ENCODE results near the gene UROS.

The UROS gene

DNA sequence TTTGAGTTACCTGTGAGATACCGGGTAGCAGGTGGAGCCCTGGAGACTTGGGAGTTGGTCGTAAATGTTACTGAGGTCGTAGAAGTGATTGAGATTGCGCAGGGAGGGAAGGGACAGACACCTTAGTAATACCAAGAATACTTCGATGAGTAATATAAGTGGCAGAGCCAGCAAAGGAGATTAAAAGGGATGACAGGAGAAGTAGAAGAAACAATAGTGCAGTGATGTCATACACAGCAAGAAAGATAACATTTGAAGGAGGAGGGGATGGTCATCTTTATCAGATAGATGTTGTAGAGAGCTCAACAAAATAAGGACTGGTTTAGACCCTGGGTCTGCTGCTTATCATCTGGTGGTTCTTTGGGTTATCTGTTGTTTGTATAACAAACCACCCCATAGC lies 5.3 kb upstream of the UROS start:
- H3K27ac ChIP-seq = no peak overlapping the region
- TF ChIP-seq, protein P1, sequence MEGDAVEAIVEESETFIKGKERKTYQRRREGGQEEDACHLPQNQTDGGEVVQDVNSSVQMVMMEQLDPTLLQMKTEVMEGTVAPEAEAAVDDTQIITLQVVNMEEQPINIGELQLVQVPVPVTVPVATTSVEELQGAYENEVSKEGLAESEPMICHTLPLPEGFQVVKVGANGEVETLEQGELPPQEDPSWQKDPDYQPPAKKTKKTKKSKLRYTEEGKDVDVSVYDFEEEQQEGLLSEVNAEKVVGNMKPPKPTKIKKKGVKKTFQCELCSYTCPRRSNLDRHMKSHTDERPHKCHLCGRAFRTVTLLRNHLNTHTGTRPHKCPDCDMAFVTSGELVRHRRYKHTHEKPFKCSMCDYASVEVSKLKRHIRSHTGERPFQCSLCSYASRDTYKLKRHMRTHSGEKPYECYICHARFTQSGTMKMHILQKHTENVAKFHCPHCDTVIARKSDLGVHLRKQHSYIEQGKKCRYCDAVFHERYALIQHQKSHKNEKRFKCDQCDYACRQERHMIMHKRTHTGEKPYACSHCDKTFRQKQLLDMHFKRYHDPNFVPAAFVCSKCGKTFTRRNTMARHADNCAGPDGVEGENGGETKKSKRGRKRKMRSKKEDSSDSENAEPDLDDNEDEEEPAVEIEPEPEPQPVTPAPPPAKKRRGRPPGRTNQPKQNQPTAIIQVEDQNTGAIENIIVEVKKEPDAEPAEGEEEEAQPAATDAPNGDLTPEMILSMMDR (conservative IDR thresholded peaks at IDR 0.05) = no peak

- TF ChIP-seq, protein P1 (conservative IDR thresholded peaks at IDR 0.05) = no peak
- no peak overlapping the region for H3K27ac ChIP-seq
These were observed 4.1 kb upstream of the UROS start for GRCh38 chr10:125827133-125827532.

DNA sequence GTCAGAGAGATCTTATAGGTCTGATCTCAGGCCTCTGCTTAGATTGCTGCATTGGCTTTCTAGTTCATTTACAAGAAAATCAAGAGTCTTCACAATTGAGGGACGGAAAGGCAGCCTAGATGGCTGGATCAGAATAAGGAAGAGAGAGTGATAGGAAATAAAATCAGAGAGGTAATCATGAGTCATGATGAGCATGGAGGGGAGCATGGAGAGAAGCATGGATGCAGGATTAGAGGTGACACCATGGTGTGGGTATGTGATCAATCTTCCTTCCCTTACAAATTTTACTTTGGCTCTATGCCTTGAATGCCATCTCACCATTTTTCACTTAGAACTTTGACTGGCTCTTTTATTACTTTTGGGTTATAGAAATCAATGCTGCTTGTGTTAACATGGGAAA lies 1.7 kb upstream of the UROS start:
- TF ChIP-seq, protein P1 (conservative IDR thresholded peaks at IDR 0.05) = no peak
- H3K27ac ChIP-seq = no peak overlapping the region; the same call in 1 of the 2 replicates

- H3K27ac ChIP-seq = peak overlapping the region; percentile 88
These were observed 699 bp upstream of the UROS start for GRCh38 chr10:125823663-125824251.

GRCh38 chr10:125820701-125821100 lies 2.4 kb downstream of the UROS start:
- TF ChIP-seq, protein P1 (conservative IDR thresholded peaks at IDR 0.05) = no peak
- no peak overlapping the region for H3K27ac ChIP-seq

More at GRCh38 chr10:125823663-125824251, 699 bp upstream of the UROS start:
- TF ChIP-seq, protein P1 (conservative IDR thresholded peaks at IDR 0.05) = no peak

- TF ChIP-seq, protein P1 (conservative IDR thresholded peaks at IDR 0.05) = no peak
- no peak overlapping the region for H3K27ac ChIP-seq
These were observed 5.6 kb downstream of the UROS start for GRCh38 chr10:125817337-125817946.

DNA sequence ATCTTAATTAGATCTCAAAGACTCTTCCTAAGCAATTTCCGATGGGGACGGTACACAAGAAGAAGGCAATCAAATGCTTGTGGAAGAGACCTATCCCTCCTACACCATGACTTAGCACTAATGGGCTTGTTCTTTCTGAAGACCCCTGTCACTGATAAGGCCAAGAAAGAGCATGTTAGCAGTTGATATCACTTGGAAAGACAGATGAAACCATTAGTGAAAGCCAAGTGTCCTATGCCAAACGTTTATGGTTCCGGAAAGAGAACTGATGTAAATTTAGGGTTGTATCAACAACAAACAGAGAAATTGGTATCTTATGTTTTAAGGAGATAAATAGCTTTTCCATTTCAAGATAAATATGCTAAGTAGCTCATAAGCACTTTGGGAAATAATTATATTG lies 6.5 kb downstream of the UROS start:
- TF ChIP-seq, protein P1 (conservative IDR thresholded peaks at IDR 0.05) = no peak
- H3K27ac ChIP-seq = no peak overlapping the region

All from VCaP (cell line).